NT2/D1 (cell line): ENCODE results near the gene LORICRIN.

ENCODE experiments used
- DNase-seq: peaks from one replicate; pipeline ENCODE4 v3.0.0-alpha.2; 2011; ENCODE audit warnings: low read depth, low spot score
- H3K27me3 ChIP-seq: 2 replicates; pipeline ENCODE4 v1.6.0; 2011; ENCODE audit warnings: mild to moderate bottlenecking; ENCODE audit not compliant: insufficient read length, insufficient read depth
- H3K36me3 ChIP-seq: 2 replicates; pipeline ENCODE4 v1.6.1; 2011; ENCODE audit warnings: mild to moderate bottlenecking, low read length, mixed read lengths; ENCODE audit not compliant: insufficient read depth, insufficient read length
- H3K4me1 ChIP-seq: 2 replicates; pipeline ENCODE4 v1.5.1; 2011; ENCODE audit not compliant: insufficient read depth, insufficient read length
- H3K4me3 ChIP-seq: 2 replicates; pipeline ENCODE4 v1.5.1; 2011; ENCODE audit warnings: low read depth; ENCODE audit not compliant: insufficient read length
- H3K9ac ChIP-seq: 2 replicates; pipeline ENCODE4 v1.6.0; 2011; ENCODE audit warnings: low read depth; ENCODE audit not compliant: insufficient read length
- H3K9me3 ChIP-seq: 2 replicates; pipeline ENCODE4 v1.5.1; 2011; ENCODE audit warnings: mild to moderate bottlenecking, low read length; ENCODE audit not compliant: insufficient read depth
- SUZ12 ChIP-seq: IDR thresholded peaks from 2 replicates; pipeline ENCODE4 v1.6.1; 2011; ENCODE audit not compliant: insufficient read length, insufficient read depth; ENCODE audit errors: extremely low read depth
- YY1 ChIP-seq: IDR thresholded peaks from 2 replicates; pipeline ENCODE4 v1.6.1; 2011; ENCODE audit not compliant: insufficient read length, insufficient read depth
- ZNF274 ChIP-seq: IDR thresholded peaks from 2 replicates; pipeline ENCODE4 v1.6.1; 2011; ENCODE audit warnings: mild to moderate bottlenecking, low read depth, low read length

Gene LORICRIN

GRCh38 chr1:153262070-153262366 lies 2.5 kb downstream of the LORICRIN start:
- H3K9me3 ChIP-seq = peaks cover 8% of the 10 kb centered on the region; the same call in 1 of the 2 replicates
- H3K9ac ChIP-seq = peak overlapping the region; percentile 29
- DNase-seq = no peak
- no peaks in the 10 kb centered on the region for H3K4me1 ChIP-seq
- no peaks in the 10 kb centered on the region for H3K36me3 ChIP-seq
- TF ChIP-seq ZNF274 (no peak), YY1 (no peak), SUZ12 (no peak)
- H3K4me3 ChIP-seq = peak overlapping the region; percentile 38
- H3K27me3 ChIP-seq = peaks cover 70% of the 10 kb centered on the region

- peaks cover 70% of the 10 kb centered on the region for H3K27me3 ChIP-seq
Observed at GRCh38 chr1:153262462-153263157, 3.1 kb downstream of the LORICRIN start.

GRCh38 chr1:153265457-153265856 lies 6.0 kb downstream of the LORICRIN start:
- TF ChIP-seq ZNF274 = no peak
- TF ChIP-seq YY1 = no peak
- no peak for TF ChIP-seq SUZ12
- DNase-seq = no peak
- H3K4me1 ChIP-seq = no peaks in the 10 kb centered on the region
- H3K4me3 ChIP-seq = no peak overlapping the region
- H3K36me3 ChIP-seq = no peaks in the 10 kb centered on the region
- peaks cover 8% of the 10 kb centered on the region; the same call in 1 of the 2 replicates for H3K9me3 ChIP-seq
- peaks cover 42% of the 10 kb centered on the region for H3K27me3 ChIP-seq
- no peak overlapping the region for H3K9ac ChIP-seq

More at GRCh38 chr1:153262462-153263157, 3.1 kb downstream of the LORICRIN start:
- H3K9ac ChIP-seq = no peak overlapping the region
- H3K4me3 ChIP-seq = no peak overlapping the region
- no peak for TF ChIP-seq YY1
- TF ChIP-seq ZNF274 = no peak
- no peak for TF ChIP-seq SUZ12
- H3K9me3 ChIP-seq = peaks cover 8% of the 10 kb centered on the region; the same call in 1 of the 2 replicates
- no peak for DNase-seq
- no peaks in the 10 kb centered on the region for H3K4me1 ChIP-seq
- no peaks in the 10 kb centered on the region for H3K36me3 ChIP-seq

GRCh38 chr1:153271711-153272110 lies 12.2 kb downstream of the LORICRIN start:
- no peaks in the 10 kb centered on the region for H3K27me3 ChIP-seq
- H3K9ac ChIP-seq = no peak overlapping the region
- DNase-seq = no peak
- no peak for TF ChIP-seq SUZ12
- no peak for TF ChIP-seq YY1
- no peak for TF ChIP-seq ZNF274
- H3K9me3 ChIP-seq = no peaks in the 10 kb centered on the region
- H3K4me1 ChIP-seq = peaks cover 2% of the 10 kb centered on the region
- no peaks in the 10 kb centered on the region for H3K36me3 ChIP-seq
- no peak overlapping the region for H3K4me3 ChIP-seq

- DNase-seq = no peak
- Histone ChIP-seq H3K9me3 (no peaks in the 10 kb centered on the region), H3K27me3 (no peaks in the 10 kb centered on the region), H3K9ac (no peak overlapping the region), H3K4me3 (no peak overlapping the region), H3K36me3 (no peaks in the 10 kb centered on the region), H3K4me1 (peaks cover 2% of the 10 kb centered on the region)
- TF ChIP-seq SUZ12 (no peak), ZNF274 (no peak), YY1 (no peak)
Observed at GRCh38 chr1:153272186-153272585, 12.7 kb downstream of the LORICRIN start.

- TF ChIP-seq ZNF274 (no peak), YY1 (no peak), SUZ12 (no peak)
- Histone ChIP-seq H3K9ac (no peak overlapping the region), H3K27me3 (no peaks in the 10 kb centered on the region), H3K4me1 (peaks cover under 1% of the 10 kb centered on the region), H3K36me3 (no peaks in the 10 kb centered on the region), H3K9me3 (no peaks in the 10 kb centered on the region), H3K4me3 (no peak overlapping the region)
- DNase-seq = peak; percentile 56
Observed at GRCh38 chr1:153277852-153278251, 18.4 kb downstream of the LORICRIN start.

GRCh38 chr1:153288634-153289275 lies 29.3 kb downstream of the LORICRIN start:
- H3K9me3 ChIP-seq = no peaks in the 10 kb centered on the region
- H3K36me3 ChIP-seq = no peaks in the 10 kb centered on the region
- peak; percentile 40 for DNase-seq
- H3K9ac ChIP-seq = no peak overlapping the region
- H3K4me1 ChIP-seq = no peaks in the 10 kb centered on the region
- no peak for TF ChIP-seq ZNF274
- TF ChIP-seq YY1 = no peak
- TF ChIP-seq SUZ12 = no peak
- H3K27me3 ChIP-seq = no peaks in the 10 kb centered on the region
- no peak overlapping the region for H3K4me3 ChIP-seq

- TF ChIP-seq ZNF274 = no peak
- TF ChIP-seq YY1 = no peak
- no peak for TF ChIP-seq SUZ12
- Histone ChIP-seq H3K4me1 (no peaks in the 10 kb centered on the region), H3K9ac (no peak overlapping the region), H3K4me3 (no peak overlapping the region), H3K36me3 (no peaks in the 10 kb centered on the region), H3K27me3 (no peaks in the 10 kb centered on the region), H3K9me3 (no peaks in the 10 kb centered on the region)
- no peak for DNase-seq
Observed at GRCh38 chr1:153291514-153291913, 32.0 kb downstream of the LORICRIN start.
